ENCODE measurements around the gene LRMDA.
"Not testable (repeated sequence)": the region's sequence is repeated elsewhere in the genome, so short reads cannot be mapped to it uniquely, and the experiment has no call there.

LRMDA gene

GRCh38 chr10:76115471-76116155, 684.2 kb downstream of the LRMDA start:
- DNase-seq (ENCODE audit: low read depth in 2 of 2), result no peak

- no peak for DNase-seq (ENCODE audit: low read depth in 2 of 2)
Observed at GRCh38 chr10:76116523-76116922, 685.1 kb downstream of the LRMDA start.

GRCh38 chr10:76117949-76118348, 686.5 kb downstream of the LRMDA start:
- DNase-seq (ENCODE audit: low read depth in 2 of 2), result no peak

GRCh38 chr10:76119036-76119435, 687.6 kb downstream of the LRMDA start:
- no peak for DNase-seq (ENCODE audit: low read depth in 2 of 2)

- DNase-seq (ENCODE audit: low read depth in 2 of 2), result no peak
Observed at GRCh38 chr10:76119515-76119914, 688.1 kb downstream of the LRMDA start.

GRCh38 chr10:76122056-76122455, 690.6 kb downstream of the LRMDA start:
- DNase-seq (ENCODE audit: low read depth in 2 of 2), result no peak

- DNase-seq (ENCODE audit: low read depth in 2 of 2), result no peak
Observed at GRCh38 chr10:76124280-76124679, 692.9 kb downstream of the LRMDA start.

GRCh38 chr10:76125900-76126299, 694.5 kb downstream of the LRMDA start:
- no peak for DNase-seq (ENCODE audit: low read depth in 2 of 2)

- no peak for DNase-seq (ENCODE audit: low read depth in 2 of 2)
Observed at GRCh38 chr10:76126607-76127527, 695.4 kb downstream of the LRMDA start.

- DNase-seq (ENCODE audit: low read depth in 2 of 2), result no peak
Observed at GRCh38 chr10:76127984-76128589, 696.7 kb downstream of the LRMDA start.

GRCh38 chr10:76129213-76129612, 697.8 kb downstream of the LRMDA start:
- no peak for DNase-seq (ENCODE audit: low read depth in 2 of 2)

- no peak for DNase-seq (ENCODE audit: low read depth in 2 of 2)
Observed at GRCh38 chr10:76130892-76131291, 699.5 kb downstream of the LRMDA start.

- no peak for DNase-seq (ENCODE audit: low read depth in 2 of 2)
Observed at GRCh38 chr10:76133597-76134255, 702.3 kb downstream of the LRMDA start.

GRCh38 chr10:76136961-76137360, 705.5 kb downstream of the LRMDA start:
- DNase-seq (ENCODE audit: low read depth in 2 of 2), result no peak

- DNase-seq (ENCODE audit: low read depth in 2 of 2), result no peak
Observed at GRCh38 chr10:76138286-76138685, 706.9 kb downstream of the LRMDA start.

- DNase-seq (ENCODE audit: low read depth in 2 of 2), result no peak
Observed at GRCh38 chr10:76138906-76139305, 707.5 kb downstream of the LRMDA start.

GRCh38 chr10:76139431-76139830, 708.0 kb downstream of the LRMDA start:
- DNase-seq (ENCODE audit: low read depth in 2 of 2), result no peak

- DNase-seq (ENCODE audit: low read depth in 2 of 2), result no peak
Observed at GRCh38 chr10:76141376-76141775, 710.0 kb downstream of the LRMDA start.

GRCh38 chr10:76148217-76148616, 716.8 kb downstream of the LRMDA start:
- DNase-seq (ENCODE audit: low read depth in 2 of 2), result not testable (repeated sequence)

GRCh38 chr10:76149182-76149581, 717.8 kb downstream of the LRMDA start:
- no peak for DNase-seq (ENCODE audit: low read depth in 2 of 2)

GRCh38 chr10:76149602-76150138, 718.2 kb downstream of the LRMDA start:
- no peak for DNase-seq (ENCODE audit: low read depth in 2 of 2)

Measured in stimulated activated CD8-positive, alpha-beta memory T cell treated with anti-CD3 and anti-CD28 coated beads, Interleukin-15, amount 100 ng/mL, for 48 hours (primary cell).